Esophagus muscularis mucosa (tissue), 4 donors: ENCODE results near the gene NYAP2.

Experiments
- CTCF ChIP-seq, 3 experiments: fragments of 200-600 bp in 2 of 3; fragments of 450-650 bp in 1 of 3; sonication (generic) in 2 of 3; IDR thresholded peaks; one replicate each; pipeline ENCODE4 v1.5.1; 2017 to 2019; ENCODE audit warnings: antibody characterized with exemption in 3 of 3, mild to moderate bottlenecking in 2 of 3, moderate library complexity in 1 of 3
- EP300 ChIP-seq: sonication (generic); formaldehyde crosslinking; IDR thresholded peaks from one replicate; pipeline ENCODE4 v1.6.1; 2017; ENCODE audit warnings: antibody characterized with exemption
- POLR2A ChIP-seq: fragments of 450-650 bp; IDR thresholded peaks from one replicate; pipeline ENCODE4 v1.6.1; 2017; ENCODE audit warnings: antibody characterized with exemption, moderate library complexity, mild to moderate bottlenecking, low read depth
- POLR2AphosphoS5 ChIP-seq, 2 donors: sonication (generic); formaldehyde crosslinking; IDR thresholded peaks; one replicate each; pipeline ENCODE4 v1.6.1; 2017; ENCODE audit warnings: antibody characterized with exemption in 2 of 2

DNA sequence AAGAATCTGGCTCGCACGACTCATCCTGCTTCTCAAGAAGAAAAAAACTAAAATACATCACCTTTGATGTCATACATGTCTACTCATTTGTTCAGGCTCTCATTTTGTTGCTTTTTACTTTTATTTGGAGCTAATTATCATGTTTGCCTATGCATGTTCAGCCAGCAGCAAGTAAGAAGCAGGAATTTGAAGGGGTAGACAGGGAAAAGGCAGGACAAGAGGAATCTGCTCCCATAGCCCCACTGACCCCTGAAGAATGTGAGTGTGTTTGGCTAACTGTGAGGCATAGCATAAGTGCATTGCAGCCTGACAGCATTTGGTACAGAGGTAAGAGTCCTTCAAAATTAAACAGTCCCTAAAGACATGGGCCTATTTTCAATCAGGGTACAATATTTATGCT lies 72.7 kb downstream of the NYAP2 start:
- TF ChIP-seq POLR2A (no peak), CTCF (IDR thresholded peaks at IDR 0.05) (no peak), EP300 (no peak), POLR2AphosphoS5 (IDR thresholded peaks at IDR 0.05) (no peak)
